NCI-H128 (cell line): Measurements from ENCODE around the gene CBARP.
"Not testable (repeated sequence)": the region's sequence is repeated elsewhere in the genome, so short reads cannot be mapped to it uniquely, and the experiment has no call there.

ENCODE experiments used
- DNase-seq: peaks from one replicate; lab custom pipeline; 2025; ENCODE audit not compliant: unreplicated experiment; lab: John Stamatoyannopoulos, UW

The CBARP gene

DNA sequence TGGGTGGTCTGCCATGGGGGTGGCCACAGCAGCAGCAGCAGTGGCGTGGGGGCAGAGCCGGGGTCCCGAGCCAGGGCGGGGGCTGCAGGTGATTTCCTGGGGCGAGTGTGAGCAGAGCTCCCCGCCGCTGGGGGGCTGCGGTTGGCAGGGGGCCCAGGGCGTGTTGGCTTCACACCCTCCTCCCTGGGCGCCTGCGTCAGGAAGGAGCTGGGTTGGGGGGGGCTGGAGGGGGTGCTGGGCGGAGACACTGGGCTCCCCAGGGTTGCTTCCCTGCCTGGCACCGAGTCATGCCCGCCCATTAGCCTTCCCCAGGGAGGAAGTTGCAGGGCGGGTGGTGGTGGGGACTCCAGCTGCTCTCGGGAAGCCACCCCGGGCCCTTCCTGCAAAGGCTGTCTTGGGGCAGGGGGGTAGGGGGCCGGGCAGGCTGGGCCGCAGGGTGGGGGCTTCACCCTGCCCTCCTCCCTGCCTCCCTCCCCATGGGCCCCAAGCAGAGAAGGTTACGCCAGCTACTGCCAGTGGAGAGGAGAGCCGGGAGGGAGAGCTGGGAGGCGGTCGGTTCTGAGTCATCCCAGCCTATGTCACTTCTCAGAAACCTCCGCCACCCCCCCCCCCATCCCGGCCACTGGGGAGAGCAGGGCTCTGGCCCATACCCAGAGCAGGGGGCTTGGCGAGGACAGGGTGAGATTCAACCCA, 15.2 kb upstream of the CBARP start:
- DNase-seq: no peak

DNA sequence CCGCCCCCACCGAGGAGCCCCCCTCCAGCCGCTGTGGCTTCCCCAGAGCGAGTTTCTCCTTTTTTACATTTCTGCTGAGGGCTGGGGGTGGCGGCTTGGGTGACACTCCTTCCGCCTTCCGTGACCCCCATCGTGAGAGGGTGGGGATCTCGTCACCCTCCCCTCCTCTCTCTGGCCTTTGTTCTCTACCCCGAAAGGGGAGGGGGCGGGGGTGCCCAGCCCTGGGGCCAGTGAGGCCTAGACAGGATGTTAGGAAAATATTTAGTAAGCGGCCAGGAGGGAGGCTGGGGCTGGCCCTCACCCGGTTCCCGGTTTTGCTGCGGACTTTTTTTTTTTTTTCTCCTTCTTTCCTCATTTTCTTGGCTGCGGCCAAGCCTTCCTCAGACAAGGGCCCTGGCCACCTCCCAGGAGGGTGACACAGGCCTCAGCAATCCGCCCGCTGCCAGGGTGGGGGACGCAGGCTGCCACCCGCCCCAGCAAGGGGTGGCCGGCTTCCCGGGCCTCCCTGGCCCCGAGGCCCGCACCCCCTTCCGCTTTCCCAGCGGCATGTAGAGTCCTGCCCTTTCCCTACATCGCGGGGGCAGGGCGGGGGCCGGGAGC, 14.5 kb upstream of the CBARP start:
- no peak for DNase-seq

DNA sequence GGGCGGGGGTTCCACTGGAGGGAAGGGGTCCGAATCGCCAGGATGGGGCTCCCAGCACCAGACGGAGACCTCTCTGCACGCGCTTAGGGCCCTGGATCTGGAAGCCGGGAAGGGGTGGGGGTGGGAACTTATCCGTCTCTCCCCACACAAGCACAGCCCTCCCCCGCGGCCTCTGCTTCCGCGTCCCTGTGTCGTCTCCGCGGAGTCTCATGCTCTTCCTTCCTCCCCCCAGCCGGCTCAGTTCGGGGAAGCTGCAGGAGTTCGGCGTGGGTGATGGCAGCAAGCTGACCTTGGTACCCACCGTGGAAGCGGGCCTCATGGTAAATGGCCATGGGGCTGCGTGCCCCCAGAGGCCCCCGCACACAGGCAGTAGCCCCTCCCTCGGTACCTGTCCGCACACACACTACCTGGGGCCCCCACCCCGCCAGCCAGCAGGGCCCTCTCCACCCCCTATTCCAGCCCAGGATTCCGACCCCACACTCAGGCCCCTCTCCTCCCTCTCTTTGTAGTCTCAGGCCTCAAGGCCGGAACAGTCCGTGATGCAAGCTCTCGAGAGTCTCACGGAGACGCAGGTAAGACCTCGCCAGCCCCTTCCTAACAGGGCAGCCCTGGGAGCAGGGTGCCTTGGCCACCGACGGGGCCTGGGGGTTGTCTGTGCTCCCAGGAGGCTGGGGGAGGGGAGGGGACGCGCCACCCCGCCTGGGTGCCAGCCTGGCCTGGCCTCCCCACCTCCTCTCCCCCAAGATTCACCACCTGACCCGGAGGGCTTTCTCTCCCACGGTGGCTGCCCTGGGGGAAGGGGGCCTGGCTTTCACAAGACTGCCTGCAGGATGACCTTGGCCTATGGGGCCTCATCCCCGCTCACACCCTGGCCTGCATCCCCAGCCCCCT, 13.8 kb upstream of the CBARP start:
- DNase-seq: no peak

DNA sequence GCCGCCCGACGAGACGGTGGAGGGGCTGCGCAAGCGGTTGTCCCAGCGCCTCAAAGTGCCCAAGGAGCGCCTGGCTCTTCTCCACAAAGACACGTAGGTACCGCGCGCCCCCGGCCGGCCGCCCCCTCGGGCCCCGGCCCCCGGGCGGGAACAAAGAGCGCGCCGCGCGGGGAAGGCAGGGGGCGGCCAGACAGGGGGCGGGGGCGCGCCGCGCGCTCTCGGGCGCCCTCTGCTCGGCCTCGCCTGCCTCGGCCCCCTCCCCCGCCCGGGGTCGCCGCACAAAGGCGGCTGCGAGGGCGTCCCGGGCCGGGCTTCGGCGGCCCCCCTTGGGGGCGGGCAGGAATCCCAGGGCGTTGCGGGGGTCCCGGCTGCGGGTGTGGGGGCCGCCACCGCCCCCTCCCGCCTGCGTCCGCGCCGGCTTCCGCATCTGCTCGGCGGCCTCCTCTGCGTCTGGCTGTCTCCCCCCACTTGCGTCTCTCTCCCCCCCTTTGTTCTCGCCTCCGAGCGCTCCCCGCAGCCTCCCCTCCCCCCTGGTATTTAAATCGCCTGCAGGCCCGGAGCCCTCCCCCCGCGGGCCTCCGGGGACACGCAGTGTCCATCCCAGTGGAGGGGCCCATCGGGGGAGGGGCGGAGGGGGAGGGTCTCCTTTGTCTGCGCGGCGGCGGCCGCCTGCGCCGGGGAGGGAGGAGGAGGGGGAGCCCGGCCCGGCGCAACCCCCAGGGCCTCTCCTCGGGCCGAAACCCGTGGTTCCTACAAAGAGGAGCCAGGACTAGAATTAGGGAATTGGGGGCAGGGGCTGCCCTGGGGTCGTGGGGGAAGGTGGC, 12.8 kb upstream of the CBARP start:
- no peak for DNase-seq

DNA sequence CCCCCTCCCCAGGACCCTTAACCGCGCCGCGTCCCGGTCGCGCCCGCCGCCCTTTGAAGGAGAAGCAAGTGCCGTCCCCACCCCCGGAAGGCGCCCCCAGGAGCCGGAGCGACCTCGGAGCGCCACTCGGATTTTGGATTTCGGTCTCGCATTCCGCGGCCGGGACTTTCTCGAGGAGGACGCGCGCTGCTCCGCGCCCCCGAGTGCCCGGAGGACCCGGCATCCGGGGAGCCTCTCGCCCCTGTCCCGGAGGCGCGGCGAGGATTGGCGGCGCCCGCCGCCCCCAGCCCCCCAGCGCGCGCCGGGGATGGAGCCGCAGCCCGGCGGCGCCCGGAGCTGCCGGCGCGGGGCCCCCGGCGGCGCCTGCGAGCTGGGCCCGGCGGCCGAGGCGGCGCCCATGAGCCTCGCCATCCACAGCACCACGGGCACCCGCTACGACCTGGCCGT, 12.2 kb upstream of the CBARP start:
- DNase-seq: no peak

DNA sequence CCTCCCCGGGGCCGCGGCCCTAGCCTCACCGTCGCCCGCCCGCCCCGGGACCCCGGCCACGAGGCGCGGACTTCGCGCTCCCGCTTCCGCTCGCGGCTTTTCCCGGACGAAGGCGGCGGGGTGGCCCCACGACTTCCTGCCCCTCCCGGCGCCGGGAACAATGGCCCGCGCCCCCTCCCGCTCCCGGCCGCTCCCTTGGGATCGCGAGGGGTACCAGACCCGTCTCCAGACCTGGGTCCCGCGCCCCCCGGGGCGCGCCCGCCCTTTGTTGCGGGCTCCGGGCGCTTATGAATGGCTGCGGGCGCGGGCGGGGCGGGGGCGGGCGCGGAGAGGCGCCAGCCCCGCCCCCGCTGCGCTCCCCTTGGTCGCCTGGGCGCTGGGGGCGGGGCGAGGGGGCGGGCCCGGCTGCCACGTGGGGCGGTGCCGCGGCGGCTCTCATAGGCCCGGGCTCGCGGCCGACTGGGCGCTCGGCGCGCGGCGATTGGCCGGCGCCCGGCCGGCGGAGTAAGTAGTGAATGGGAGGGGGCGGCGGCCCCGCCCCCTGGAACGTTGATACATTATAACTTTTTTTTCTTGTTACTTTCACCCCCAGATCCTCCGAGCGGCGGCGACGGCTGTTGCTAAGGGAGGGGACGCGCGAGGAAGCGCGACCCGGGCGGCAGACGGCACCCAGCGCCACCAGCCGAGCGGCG, 11.6 kb upstream of the CBARP start:
- peak; percentile 90 for DNase-seq

DNA sequence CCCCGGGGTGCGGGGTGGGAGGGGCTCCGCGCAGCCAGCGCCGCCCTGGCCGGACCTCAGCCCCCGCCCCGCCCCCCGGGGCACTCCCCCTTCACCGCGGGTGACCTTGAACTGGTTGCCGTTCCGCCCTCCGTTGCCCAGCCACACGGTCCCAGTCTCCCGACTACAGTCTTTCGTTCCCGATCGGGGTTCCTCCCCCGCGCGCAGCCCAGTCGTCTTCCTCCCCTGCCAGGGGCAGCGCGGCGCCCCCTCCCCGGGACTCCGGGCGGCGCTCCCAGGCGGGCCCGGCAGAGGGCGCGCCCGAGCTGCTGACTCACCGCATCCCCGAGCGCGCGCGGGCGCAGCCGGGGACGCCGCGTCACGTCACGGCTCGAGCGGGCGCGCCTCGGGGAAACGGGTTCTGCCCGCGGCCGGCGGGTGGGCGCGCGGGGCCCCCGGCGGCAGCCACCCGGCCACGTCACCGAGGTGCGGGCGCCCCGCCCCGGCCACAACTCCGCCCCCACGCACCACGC, 11.0 kb upstream of the CBARP start:
- DNase-seq: peak; percentile 42

DNA sequence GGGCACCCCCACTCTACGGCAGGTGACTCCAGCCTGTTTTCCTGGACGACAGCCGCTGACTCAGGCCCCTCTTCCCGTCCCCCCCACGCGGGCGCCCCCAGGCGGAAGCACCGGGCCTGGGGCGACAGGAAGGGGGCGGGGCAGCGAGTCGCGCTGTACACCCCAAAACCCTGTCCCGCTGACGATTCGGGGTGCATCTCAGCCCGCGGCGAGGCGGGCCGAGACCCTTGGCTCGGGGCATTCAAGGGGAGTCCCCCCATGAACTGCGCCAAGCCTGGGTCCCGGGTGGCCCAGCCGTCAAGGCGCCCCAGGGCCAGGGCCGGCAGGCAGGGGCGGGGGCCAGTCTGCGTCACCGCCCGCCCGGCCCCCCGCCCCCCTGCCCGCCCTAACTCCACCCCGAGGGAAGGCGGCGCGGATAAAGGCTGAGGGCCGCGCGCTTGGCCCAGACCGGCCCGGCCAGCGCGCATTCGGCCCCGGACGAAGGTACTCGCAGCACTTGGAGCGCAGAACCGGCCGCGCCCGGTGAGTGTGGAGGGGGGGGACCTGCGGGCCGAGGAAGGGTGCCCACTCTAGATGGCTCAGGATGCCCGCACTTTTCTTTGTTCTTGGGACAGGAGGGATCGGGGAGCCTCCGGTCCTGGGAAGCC, 10.5 kb upstream of the CBARP start, which contains the start of gene MIDN:
TSS of gene MIDN (plus strand) at position 445 of the 647 bp plus-strand sequence. CDS start 1,714 bp downstream, outside the sequence.
- DNase-seq: no peak

DNA sequence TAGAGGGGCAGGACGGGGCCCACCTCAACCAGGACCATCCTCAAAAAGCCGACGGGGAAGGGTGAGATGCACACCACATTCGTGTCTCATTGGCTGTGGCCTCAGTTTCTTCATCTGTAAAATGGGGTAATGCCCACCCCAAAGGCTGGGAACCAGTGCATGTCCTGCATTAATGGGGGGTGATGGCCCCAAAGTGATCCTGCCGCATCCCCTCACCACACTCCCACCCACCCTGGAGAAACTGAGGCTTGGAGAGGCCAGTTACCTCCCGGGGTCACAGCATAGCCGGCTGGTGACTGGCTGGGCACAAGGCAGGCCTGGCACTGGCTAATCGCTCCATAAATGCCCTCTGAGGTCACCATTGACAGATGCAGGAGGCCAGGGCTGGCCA, 9.9 kb upstream of the CBARP start:
- no peak for DNase-seq

DNA sequence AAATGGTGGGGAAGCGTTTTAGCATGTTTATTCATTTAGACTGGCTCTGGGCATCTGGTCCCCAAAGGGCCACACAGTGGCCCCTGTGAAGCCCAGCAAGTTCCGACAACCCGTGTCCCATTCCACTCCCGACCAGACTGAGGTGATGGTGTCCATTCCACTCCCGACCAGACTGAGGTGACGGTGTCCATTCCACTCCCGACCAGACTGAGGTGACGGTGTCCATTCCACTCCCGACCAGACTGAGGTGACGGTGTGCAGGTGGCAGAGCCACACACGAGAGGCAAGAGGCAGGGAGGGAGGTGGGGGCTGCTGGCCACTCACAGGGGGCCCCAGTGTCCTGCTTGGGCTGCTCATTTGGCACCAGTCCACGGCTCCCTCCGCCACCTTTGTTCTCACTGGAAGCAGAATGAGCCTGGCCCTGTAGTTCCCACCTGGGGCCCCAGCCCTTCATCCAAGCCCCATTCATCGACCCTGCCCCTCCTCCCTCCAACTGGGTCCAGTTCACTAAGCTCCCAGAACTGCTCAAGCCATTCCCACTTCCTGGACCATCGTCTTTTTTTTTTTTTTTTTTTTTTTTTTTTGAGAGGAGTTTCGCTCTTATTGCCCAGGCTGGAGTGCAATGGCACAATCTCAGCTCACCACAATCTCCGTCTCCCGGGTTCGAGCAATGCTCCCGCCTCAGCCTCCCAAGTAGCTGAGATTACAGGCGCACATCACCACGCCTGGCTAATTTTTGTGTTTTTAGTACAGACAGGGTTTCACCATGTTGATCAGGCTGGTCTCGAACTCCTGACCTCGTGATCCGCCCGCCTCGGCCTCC, 8.7 kb upstream of the CBARP start:
- not testable (repeated sequence) for DNase-seq

DNA sequence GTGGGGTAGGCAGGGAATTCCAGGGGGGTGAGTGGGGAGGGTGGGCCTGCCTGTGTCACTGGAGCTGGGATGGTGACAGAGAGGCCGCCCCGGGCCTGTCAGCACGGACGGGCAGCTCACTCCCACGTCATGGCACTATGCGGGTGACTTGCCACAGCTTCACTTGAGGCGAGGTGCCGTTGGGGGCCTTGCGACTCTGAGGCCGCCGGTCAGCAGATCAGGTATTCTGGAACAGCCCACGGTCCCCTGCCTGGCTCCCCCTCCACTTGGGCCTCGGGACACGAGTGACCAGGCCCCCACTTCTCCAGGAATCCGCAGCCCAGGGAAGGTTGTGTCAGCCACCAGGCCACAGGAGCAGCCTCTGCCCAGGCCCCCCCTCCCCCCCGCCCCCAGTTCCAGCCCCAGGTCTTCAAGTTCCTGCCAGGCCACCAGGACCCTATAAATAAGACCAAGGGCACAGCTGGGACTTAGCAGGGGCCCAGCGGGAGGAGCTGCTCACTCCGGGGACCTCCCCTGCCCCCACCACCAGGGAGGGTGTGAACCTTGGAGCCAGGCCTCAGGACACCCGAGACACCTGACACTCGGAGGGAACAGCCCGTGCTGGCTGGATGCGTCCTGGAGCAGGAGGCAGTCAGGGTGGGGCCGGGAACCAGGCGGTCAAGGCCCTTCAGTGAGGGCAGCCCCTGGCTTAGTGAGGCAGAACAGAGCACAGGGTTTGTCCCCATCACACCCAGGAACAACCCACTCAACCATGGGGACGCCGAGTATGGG, 7.9 kb upstream of the CBARP start:
- no peak for DNase-seq

DNA sequence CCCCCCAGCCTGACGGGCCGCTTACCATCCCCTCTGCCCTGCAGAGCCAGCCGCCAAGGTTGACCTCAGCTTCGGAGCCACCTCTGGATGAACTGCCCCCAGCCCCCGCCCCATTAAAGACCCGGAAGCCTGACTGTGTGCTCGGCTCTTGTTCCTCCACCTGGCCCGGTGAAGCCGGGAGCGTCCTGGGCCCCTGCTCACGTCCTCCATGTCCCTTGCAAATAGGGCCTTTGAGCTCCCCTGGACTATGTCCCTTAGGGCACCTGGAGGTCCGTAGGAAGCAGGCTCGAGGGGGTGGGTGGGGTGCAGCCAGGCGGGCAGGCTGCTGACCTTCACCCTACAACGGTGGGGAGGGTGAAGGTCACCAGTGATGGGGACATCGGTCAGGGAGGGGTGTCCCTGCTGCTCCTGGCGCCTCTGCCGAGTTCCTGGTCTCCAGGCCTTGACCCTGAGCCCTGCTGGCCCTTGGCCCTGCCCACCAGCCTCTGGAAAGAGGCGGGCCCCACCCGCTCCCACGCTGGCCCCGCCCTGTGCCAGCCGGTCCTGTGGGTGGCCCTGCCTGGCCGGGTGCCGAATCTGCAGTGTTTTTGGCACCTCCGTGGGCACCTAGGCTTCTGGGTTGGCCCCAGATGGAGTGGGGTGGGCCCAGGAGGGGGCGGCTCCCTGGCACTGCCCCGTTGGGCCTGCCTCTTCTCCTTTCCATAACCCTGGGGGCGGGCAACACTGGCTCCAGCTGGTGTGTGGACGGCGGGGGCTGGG, 7.1 kb upstream of the CBARP start:
- no peak for DNase-seq

DNA sequence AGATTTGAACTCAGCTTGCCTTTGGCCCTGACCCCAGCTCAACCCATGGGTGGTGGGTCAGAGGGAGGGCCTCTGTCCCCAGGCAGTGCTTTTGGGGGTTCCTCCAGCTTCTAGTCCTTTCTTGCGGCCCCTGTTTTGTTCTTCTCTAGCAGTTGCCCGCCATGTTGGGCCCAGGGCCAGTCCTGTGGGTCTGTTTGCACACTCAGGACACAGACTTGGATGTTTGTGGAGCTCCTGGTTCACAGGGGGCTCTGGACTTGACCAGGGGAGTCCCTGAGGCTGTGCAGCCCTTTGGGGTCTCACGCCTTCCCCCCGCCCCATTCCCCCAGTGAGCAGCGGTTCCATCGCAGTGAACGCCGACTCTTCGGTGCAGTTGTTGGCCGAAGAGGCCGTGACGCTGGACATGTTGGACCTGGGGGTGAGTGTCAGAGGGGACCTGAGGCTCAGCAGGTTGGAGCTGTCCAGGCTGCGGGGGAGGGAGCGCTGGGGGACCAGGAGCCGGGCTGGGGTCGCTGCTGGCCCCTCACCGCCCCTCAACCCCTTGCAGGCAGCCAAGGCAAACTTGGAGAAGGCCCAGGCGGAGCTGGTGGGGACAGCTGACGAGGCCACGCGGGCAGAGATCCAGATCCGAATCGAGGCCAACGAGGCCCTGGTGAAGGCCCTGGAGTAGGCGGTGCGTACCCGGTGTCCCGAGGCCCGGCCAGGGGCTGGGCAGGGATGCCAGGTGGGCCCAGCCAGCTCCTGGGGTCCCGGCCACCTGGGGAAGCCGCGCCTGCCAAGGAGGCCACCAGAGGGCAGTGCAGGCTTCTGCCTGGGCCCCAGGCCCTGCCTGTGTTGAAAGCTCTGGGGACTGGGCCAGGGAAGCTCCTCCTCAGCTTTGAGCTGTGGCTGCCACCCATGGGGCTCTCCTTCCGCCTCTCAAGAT, 6.2 kb upstream of the CBARP start:
- DNase-seq: peak; percentile 44

DNA sequence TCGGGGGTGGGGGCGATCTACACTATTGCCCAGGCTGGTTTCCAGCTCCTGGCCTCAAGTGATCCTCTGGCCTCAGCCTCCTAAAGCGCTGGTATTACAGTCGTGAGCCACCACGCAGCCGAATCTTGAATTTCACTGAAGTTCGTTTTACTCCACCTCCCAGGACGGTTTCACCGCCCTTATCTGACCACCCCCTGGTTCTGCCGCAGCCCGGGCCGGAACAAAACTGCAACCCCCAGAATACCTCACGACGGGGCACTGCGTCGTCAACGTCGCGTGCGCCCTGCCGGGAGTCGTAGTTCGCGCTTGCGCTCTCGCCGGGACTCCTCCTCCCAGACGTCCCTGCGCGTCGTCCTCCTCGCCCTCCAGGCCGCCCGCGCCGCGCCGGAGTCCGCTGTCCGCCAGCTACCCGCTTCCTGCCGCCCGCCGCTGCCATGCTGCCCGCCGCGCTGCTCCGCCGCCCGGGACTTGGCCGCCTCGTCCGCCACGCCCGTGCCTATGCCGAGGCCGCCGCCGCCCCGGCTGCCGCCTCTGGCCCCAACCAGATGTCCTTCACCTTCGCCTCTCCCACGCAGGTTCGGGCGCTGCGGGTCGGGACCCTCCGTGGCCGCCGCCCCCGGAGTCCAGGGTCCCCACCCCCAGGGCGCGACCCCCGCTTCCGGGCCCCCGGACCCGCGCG, 3.8 kb upstream of the CBARP start, which contains the start of gene ATP5F1D:
TSS of gene ATP5F1D (plus strand) at position 335 of the 679 bp plus-strand sequence. CDS start at position 435, 100 bp downstream.
- DNase-seq: peak; percentile 87

DNA sequence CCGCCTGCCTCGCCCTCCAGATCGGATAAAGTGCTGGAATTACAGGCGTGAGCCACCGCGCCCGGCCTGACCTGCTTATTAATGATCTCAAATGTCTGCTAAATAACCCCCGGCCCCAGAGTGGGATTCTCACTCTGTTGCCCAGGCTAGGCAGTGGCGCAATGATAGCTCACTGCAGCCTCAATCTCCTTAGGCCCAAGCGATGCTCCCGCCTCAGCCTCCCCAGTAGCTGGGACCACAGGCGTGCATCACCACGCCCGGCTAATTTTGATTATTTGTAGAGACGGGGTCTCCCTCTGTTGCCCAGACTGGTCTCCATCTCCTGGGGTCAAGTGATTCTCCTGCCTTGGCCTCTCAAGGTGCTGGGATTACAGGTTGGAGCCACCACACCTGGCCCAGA, 3.1 kb upstream of the CBARP start:
- DNase-seq: no peak
